ENCODE measurements around the gene SRCAP.

SRCAP gene

DNA sequence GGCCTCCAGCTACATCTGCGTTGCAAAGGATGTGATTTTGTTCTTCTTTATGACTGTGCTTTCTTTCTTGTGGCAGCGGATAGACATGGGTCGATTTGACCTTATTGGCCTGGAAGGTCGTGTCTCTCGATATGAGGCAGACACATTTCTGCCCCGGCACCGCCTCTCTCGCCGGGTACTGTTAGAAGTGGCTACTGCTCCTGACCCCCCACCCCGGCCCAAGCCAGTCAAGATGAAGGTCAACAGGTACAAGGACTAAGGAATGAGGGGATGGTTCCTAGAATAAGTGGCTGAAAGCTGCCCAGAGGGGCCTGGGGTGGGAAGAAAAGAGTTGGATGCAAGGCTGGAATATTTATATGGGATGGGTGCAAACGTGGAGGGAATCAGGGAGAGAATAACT is 21.1 kb downstream of the SRCAP start:
- POLR2A ChIA-PET: interaction anchor here (2.1 kb wide), 1 partner anchor 28 kb away, joined by 9 read pairs; the partner anchor contains the start of gene PHKG2
- CTCF ChIA-PET: interaction anchor here (1.1 kb wide), 1 partner anchor 26 kb away, joined by 3 read pairs; no protein-coding TSS in a partner anchor

GRCh38 chr16:30720694-30721093 is 21.7 kb downstream of the SRCAP start:
- ChIA-PET POLR2A (interaction anchor here (2.1 kb wide), 1 partner anchor 27 kb away, joined by 9 read pairs; the partner anchor contains the start of gene PHKG2), CTCF (no interaction called here)
- no peak for DNase-seq (ENCODE audit: extremely low spot score)

More for the DNA sequence above, 21.1 kb downstream of the SRCAP start:
- TF ChIP-seq TARDBP (IDR thresholded peaks at IDR 0.05): no peak
- no peak for DNase-seq (ENCODE audit: extremely low spot score)

DNA sequence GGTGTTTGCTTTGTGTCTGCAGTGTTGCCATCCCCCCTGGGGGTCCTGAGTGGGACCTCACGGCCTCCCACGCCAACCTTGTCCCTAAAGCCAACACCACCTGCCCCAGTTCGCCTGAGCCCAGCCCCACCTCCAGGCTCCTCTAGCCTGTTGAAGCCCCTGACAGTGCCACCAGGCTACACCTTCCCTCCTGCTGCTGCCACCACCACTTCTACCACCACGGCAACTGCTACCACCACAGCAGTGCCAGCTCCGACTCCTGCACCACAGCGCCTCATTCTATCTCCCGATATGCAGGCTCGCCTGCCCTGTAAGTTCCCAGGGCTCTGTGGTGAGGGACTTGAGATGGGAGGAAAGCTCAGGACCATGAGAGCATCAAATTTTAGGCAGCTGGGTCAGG is 22.2 kb downstream of the SRCAP start:
- no peak for TF ChIP-seq FOXA1 (IDR thresholded peaks at IDR 0.05)
- TF ChIP-seq HDGF (IDR thresholded peaks at IDR 0.05; ENCODE audit: borderline replicate concordance): no peak
- no peak for TF ChIP-seq ZNF384 (IDR thresholded peaks at IDR 0.05)
- TF ChIP-seq, protein P1, sequence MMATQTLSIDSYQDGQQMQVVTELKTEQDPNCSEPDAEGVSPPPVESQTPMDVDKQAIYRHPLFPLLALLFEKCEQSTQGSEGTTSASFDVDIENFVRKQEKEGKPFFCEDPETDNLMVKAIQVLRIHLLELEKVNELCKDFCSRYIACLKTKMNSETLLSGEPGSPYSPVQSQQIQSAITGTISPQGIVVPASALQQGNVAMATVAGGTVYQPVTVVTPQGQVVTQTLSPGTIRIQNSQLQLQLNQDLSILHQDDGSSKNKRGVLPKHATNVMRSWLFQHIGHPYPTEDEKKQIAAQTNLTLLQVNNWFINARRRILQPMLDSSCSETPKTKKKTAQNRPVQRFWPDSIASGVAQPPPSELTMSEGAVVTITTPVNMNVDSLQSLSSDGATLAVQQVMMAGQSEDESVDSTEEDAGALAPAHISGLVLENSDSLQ (IDR thresholded peaks at IDR 0.05): no peak
- TF ChIP-seq NFRKB (IDR thresholded peaks at IDR 0.05): no peak
- no peak for TF ChIP-seq FOXK2 (IDR thresholded peaks at IDR 0.05)
- no peak for TF ChIP-seq FOXM1 (IDR thresholded peaks at IDR 0.05; ENCODE audit: borderline replicate concordance)
- no peak for TF ChIP-seq SP1 (IDR thresholded peaks at IDR 0.05)
- no peak for TF ChIP-seq ARNT (IDR thresholded peaks at IDR 0.05)
- no peak for TF ChIP-seq BHLHE40 (IDR thresholded peaks at IDR 0.05; ENCODE audit: borderline replicate concordance)
- no peak for TF ChIP-seq LEF1 (IDR thresholded peaks at IDR 0.05; ENCODE audit: borderline replicate concordance)
- TF ChIP-seq L3MBTL2 (conservative IDR thresholded peaks at IDR 0.05): no peak
- TF ChIP-seq ELF4 (IDR thresholded peaks at IDR 0.05): no peak
- no peak for TF ChIP-seq TARDBP (IDR thresholded peaks at IDR 0.05)
- TF ChIP-seq CTBP1 (IDR thresholded peaks at IDR 0.05; ENCODE audit: borderline replicate concordance): no peak
- no peak for TF ChIP-seq SUZ12 (IDR thresholded peaks at IDR 0.05)
- POLR2A ChIA-PET: interaction anchor here (0.9 to 2.1 kb wide), 2 partner anchors 27 to 58 kb away, joined by 3 to 9 read pairs; partner anchors contain the start of gene PHKG2
- CTCF ChIA-PET: interaction anchor here (1.0 kb wide), 1 partner anchor 19 kb away, joined by 3 read pairs; a partner anchor contains a TSS
- DNase-seq (ENCODE audit: extremely low spot score): no peak

More at GRCh38 chr16:30720694-30721093, 21.7 kb downstream of the SRCAP start:
- no peak for TF ChIP-seq FOXM1 (IDR thresholded peaks at IDR 0.05; ENCODE audit: borderline replicate concordance)
- TF ChIP-seq CTBP1 (IDR thresholded peaks at IDR 0.05; ENCODE audit: borderline replicate concordance): no peak
- TF ChIP-seq ELF4 (IDR thresholded peaks at IDR 0.05): no peak
- no peak for TF ChIP-seq FOXK2 (IDR thresholded peaks at IDR 0.05)
- no peak for TF ChIP-seq L3MBTL2 (conservative IDR thresholded peaks at IDR 0.05)
- TF ChIP-seq TARDBP (IDR thresholded peaks at IDR 0.05): no peak
- TF ChIP-seq ZNF384 (IDR thresholded peaks at IDR 0.05): no peak
- TF ChIP-seq LEF1 (IDR thresholded peaks at IDR 0.05; ENCODE audit: borderline replicate concordance): no peak
- no peak for TF ChIP-seq ARNT (IDR thresholded peaks at IDR 0.05)
- no peak for TF ChIP-seq BHLHE40 (IDR thresholded peaks at IDR 0.05; ENCODE audit: borderline replicate concordance)
- TF ChIP-seq SUZ12 (IDR thresholded peaks at IDR 0.05): no peak
- no peak for TF ChIP-seq NFRKB (IDR thresholded peaks at IDR 0.05)
- TF ChIP-seq, protein P1 (IDR thresholded peaks at IDR 0.05): no peak
- TF ChIP-seq FOXA1 (IDR thresholded peaks at IDR 0.05): no peak
- TF ChIP-seq HDGF (IDR thresholded peaks at IDR 0.05; ENCODE audit: borderline replicate concordance): no peak
- no peak for TF ChIP-seq SP1 (IDR thresholded peaks at IDR 0.05)

- ChIA-PET CTCF (interaction anchor here (1.0 kb wide), 1 partner anchor 19 kb away, joined by 3 read pairs; a partner anchor contains a TSS), POLR2A (interaction anchor here (0.9 to 2.1 kb wide), 3 partner anchors 23 to 57 kb away, joined by 3 to 9 read pairs (median 4); partner anchors contain the start of genes PHKG2 and SRCAP)
- no peak for DNase-seq (ENCODE audit: extremely low spot score)
- TF ChIP-seq CTBP1 (IDR thresholded peaks at IDR 0.05; ENCODE audit: borderline replicate concordance) (no peak), NFRKB (IDR thresholded peaks at IDR 0.05) (no peak), FOXM1 (IDR thresholded peaks at IDR 0.05; ENCODE audit: borderline replicate concordance) (no peak), ARNT (IDR thresholded peaks at IDR 0.05) (no peak), HDGF (IDR thresholded peaks at IDR 0.05; ENCODE audit: borderline replicate concordance) (no peak), LEF1 (IDR thresholded peaks at IDR 0.05; ENCODE audit: borderline replicate concordance) (no peak), L3MBTL2 (conservative IDR thresholded peaks at IDR 0.05) (no peak), FOXK2 (IDR thresholded peaks at IDR 0.05) (no peak), ELF4 (IDR thresholded peaks at IDR 0.05) (no peak), FOXA1 (IDR thresholded peaks at IDR 0.05) (no peak), BHLHE40 (IDR thresholded peaks at IDR 0.05; ENCODE audit: borderline replicate concordance) (no peak)
- TF ChIP-seq, protein P1 (IDR thresholded peaks at IDR 0.05): no peak
These were observed 22.6 kb downstream of the SRCAP start for GRCh38 chr16:30721606-30722005.

DNA sequence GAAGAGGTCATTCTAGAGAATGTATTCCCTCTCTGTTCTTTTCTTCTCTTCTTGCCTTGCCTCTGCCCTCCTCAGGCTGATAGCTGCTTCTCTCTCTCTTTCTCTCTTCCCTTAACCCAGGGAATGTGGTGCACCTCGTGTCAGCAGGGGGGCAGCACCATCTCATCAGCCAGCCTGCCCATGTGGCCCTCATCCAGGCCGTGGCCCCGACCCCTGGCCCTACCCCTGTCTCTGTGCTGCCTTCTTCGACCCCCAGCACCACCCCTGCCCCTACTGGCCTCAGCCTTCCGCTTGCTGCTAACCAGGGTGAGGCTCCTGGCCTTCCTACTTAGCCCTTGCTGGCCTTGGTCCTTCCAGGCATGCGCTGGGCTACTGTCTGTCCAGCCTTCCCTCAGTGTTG is 23.5 kb downstream of the SRCAP start:
- DNase-seq (ENCODE audit: extremely low spot score): no peak
- POLR2A ChIA-PET: interaction anchor here (1.2 to 2.0 kb wide), 2 partner anchors 24 to 53 kb away, joined by 4 to 5 read pairs; partner anchors contain the start of gene SRCAP
- TF ChIP-seq NFRKB (IDR thresholded peaks at IDR 0.05) (no peak), BHLHE40 (IDR thresholded peaks at IDR 0.05; ENCODE audit: borderline replicate concordance) (no peak), ARNT (IDR thresholded peaks at IDR 0.05) (no peak), ELF4 (IDR thresholded peaks at IDR 0.05) (no peak), HDGF (IDR thresholded peaks at IDR 0.05; ENCODE audit: borderline replicate concordance) (no peak), TARDBP (IDR thresholded peaks at IDR 0.05) (no peak), L3MBTL2 (conservative IDR thresholded peaks at IDR 0.05) (no peak), ZNF384 (IDR thresholded peaks at IDR 0.05) (no peak), SUZ12 (IDR thresholded peaks at IDR 0.05) (no peak), FOXA1 (IDR thresholded peaks at IDR 0.05) (no peak), FOXK2 (IDR thresholded peaks at IDR 0.05) (no peak), SP1 (IDR thresholded peaks at IDR 0.05) (no peak), LEF1 (IDR thresholded peaks at IDR 0.05; ENCODE audit: borderline replicate concordance) (no peak), FOXM1 (IDR thresholded peaks at IDR 0.05; ENCODE audit: borderline replicate concordance) (no peak), CTBP1 (IDR thresholded peaks at IDR 0.05; ENCODE audit: borderline replicate concordance) (no peak)
- TF ChIP-seq, protein P1 (IDR thresholded peaks at IDR 0.05): no peak
- CTCF ChIA-PET: interaction anchor here (1.0 kb wide), 1 partner anchor 18 kb away, joined by 3 read pairs; a partner anchor contains a TSS
